Mesodermal cell (in vitro differentiated cells): ENCODE results near the gene PRPSAP1.

Experiments
- H3K27ac ChIP-seq: 2 replicates; pipeline ENCODE4 v1.7.0; 2013; ENCODE audit warnings: mild to moderate bottlenecking, low read depth, low read length, moderate library complexity; ENCODE audit not compliant: severe bottlenecking
- H3K36me3 ChIP-seq: 2 replicates; pipeline ENCODE4 v1.7.1; 2013; ENCODE audit warnings: mild to moderate bottlenecking, low read length, moderate library complexity; ENCODE audit not compliant: control insufficient read depth, insufficient read depth
- H3K4me1 ChIP-seq: one replicate; pipeline ENCODE4 v1.7.1; 2013; ENCODE audit warnings: mild to moderate bottlenecking, low read length; ENCODE audit not compliant: insufficient read depth, control insufficient read depth, poor library complexity, severe bottlenecking
- H3K4me3 ChIP-seq: 2 replicates; pipeline ENCODE4 v1.7.0; 2013; ENCODE audit warnings: low read length, control low read depth, mild to moderate bottlenecking; ENCODE audit not compliant: insufficient read depth, poor library complexity, severe bottlenecking; ENCODE audit errors: extremely low read depth
- H3K9me3 ChIP-seq: 2 replicates; pipeline ENCODE4 v1.7.1; 2013; ENCODE audit warnings: mild to moderate bottlenecking, low read length, moderate library complexity; ENCODE audit not compliant: control insufficient read depth
- WGBS, 2 experiments: methylation state at CpG; one replicate each; pipeline ENCODE4 v1.1.5; 2013; ENCODE audit warnings: missing lambda C conversion rate in 2 of 2; ENCODE audit not compliant: insufficient coverage in 2 of 2; 5-methylcytosine and 5-hydroxymethylcytosine counted together

Gene PRPSAP1

DNA sequence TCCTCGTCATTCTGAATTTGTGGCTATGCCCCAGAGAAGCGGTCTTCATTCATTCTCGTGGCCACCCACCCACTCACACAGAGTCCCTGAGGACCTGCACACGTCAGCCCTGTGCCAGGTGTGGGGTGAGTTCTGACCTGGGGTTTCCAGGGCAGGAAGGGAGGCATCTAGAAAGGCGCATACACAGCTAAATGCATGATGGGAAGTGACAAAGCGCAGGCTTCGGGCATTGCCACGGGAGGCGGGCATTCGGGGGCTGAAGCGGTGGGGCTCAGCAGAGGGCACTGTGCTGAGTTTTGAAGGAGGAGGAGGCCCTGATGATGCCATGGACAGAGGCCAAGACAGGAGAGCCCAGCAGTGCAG lies 77.7 kb downstream of the PRPSAP1 start:
- no peaks in the 10 kb centered on the region for H3K9me3 ChIP-seq
- H3K27ac ChIP-seq, result no peak overlapping the region
- 94 to 97% methylated on average over 7 of the region's 11 CpGs for WGBS, 2 experiments
- peaks cover 6% of the 10 kb centered on the region for H3K36me3 ChIP-seq
- H3K4me1 ChIP-seq, result peaks cover 12% of the 10 kb centered on the region
- no peak overlapping the region for H3K4me3 ChIP-seq

DNA sequence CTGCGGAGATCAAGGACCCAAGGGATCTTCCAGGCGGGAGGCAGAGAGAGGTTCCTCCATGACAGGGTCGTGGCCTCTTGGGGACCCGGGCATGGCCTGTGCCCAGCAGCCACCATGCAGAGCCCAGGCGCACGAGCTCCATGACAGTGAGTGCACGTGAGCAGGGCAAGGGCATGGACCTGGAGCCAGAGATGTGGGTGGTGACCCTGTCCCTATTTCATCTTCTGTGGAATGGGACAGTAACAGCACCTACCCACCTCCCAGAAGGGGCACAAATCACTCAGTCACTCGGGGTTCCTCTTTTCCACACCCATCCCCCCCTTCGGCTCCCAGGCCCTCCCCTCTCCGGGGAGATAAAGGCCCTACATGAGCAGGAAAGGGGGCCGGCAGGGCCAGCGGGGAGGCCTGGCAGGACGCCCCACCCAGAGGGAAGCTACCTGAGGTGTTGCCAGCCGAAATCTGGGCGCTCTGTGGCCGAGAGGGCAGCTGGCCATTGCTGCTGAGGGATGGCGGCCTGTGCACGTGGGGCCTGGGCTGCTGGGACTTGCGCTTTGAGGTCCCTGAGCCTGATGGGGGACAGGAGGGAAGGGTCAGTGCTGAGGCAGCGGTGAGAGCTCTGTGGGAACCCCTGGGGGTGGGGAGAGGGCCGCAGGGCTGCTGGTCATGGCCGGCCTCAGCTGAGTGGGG lies 78.2 kb downstream of the PRPSAP1 start:
- Histone ChIP-seq H3K9me3 (no peaks in the 10 kb centered on the region), H3K4me3 (no peak overlapping the region), H3K4me1 (peaks cover 12% of the 10 kb centered on the region), H3K27ac (no peak overlapping the region), H3K36me3 (peaks cover 11% of the 10 kb centered on the region)
- WGBS, 2 experiments, result 96 to 97% methylated on average over 15 to 20 of the region's 22 CpGs

DNA sequence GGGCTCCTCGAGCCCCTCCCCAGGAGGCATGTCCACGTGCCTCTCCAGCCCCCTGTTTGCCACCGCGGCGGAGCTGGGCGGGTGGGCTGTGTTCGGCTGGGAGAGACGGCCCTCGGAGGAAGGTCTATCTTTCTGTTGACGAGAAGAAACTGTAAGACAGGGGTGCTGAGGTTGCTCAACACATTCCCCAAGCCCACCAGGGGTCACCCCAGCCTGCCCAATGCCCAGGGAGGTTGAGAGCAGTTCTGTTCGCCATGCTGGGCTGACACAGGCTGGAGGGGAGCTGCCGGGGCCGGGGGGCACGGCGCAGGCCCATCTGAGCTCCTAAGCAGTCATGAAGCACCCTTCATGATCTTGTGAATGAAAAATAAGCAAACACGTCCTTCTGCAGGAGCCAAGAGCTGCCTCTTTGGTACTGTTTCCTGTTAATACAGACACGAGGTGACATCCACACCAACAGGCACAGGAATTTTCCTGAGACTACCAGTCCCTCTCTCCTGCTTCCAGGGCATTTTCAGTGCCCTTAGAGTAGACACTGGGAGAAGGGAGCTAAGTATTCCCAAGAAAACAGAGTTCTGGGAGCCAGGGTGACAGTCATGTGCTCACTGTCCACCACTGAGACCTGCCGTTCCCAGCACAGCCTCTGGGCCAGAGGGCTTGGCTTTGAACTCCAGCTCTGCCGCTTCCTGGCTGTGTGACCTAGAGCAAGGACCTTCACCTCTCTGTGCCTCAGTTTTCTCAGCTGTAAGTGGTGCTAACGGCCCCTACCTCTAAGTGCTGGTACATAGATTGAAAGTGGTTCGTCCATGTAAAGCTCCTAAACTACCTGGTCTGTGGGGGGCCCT lies 79.4 kb downstream of the PRPSAP1 start:
- Histone ChIP-seq H3K27ac (peak overlapping the region; percentile 36), H3K4me1 (peaks cover 13% of the 10 kb centered on the region), H3K9me3 (no peaks in the 10 kb centered on the region), H3K36me3 (peaks cover 20% of the 10 kb centered on the region), H3K4me3 (no peak overlapping the region)
- WGBS, 2 experiments, result 86 to 88% methylated on average over 12 to 15 of the region's 21 CpGs

DNA sequence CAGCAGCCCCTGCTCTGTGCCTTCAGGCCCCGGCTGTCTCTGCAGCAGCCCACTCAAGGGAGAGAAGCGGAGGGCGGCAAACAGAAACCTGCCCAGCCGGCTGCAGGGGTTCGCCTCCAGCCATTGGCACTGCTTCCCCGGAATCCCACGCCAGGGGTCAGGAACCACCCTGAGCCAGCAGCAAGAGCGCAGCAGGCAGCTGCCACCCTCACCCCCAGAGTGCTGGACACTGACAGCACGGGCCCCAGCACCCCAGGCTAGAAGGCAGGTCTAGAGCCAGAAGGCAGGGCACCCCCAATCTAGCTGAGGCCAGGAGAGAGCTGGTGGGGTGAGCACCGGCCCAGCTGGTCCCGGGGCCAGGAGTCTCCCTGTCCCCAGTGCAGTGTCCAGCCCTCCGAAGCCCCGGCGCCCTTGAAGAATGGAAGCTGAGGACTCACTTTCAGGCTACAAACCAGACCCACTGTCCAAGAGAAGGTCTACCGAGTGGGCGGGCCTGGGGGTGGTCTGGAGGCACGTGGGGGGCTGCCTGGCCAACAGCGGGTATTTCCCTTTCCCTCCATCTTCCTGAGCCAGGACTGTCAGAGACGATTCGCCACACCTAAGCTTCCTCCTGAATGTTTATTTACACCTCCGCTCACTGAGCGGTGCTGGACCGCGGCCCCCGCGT lies 80.1 kb downstream of the PRPSAP1 start:
- 92% methylated on average over 23 to 24 of the region's 26 CpGs for WGBS, 2 experiments
- Histone ChIP-seq H3K27ac (peak overlapping the region; percentile 36), H3K4me3 (no peak overlapping the region), H3K9me3 (no peaks in the 10 kb centered on the region), H3K4me1 (peaks cover 19% of the 10 kb centered on the region), H3K36me3 (peaks cover 24% of the 10 kb centered on the region)

DNA sequence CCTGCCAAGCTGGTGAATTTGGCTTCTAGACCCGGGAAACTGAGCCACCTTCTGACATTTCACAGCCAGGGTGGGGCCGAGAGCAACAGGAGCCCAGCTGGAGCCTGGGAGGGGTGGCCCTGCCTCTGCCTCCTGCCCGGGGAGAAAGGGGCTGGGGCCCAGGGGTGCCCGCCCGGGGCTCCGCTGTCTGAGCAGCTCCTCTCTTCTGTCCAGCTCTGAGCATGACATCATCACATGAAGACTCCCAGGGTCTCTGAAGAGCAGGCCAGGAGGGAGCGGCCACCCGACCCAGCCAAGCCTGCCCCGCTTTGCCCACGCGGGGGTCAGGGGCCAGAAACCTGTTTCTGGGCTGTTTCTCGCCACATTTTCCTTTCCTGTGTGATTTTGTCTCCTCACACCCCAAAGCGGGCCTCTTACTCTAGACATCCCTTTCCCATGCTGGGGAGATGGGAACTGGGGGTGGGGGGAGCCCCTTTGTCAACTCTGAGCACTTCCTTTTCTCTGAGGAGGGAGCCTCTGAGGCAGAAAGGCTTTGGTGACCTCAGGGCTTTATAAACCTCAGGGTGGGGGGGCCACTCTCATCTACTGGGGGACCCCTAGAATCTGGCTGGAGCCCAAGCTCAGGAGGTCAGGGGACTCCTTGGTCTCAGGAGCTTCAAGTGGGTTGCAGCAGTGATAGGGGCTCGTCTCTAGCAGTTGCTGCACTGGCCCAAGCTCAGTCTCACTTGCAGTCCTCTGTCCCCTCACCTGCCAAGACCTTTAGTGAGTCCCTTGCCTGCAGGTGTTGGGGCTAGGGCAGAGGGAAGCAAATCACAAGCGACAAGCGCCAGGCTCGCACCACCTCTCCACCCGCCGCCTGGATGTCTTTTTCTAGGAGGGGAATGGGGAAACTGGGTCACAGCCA lies 80.9 kb downstream of the PRPSAP1 start:
- 86 to 93% methylated on average over 5 to 17 of the region's 19 CpGs for WGBS, 2 experiments
- peaks cover 27% of the 10 kb centered on the region for H3K4me1 ChIP-seq
- H3K9me3 ChIP-seq, result no peaks in the 10 kb centered on the region
- H3K27ac ChIP-seq, result peak overlapping the region; percentile 13
- H3K36me3 ChIP-seq, result peaks cover 32% of the 10 kb centered on the region
- H3K4me3 ChIP-seq, result no peak overlapping the region

DNA sequence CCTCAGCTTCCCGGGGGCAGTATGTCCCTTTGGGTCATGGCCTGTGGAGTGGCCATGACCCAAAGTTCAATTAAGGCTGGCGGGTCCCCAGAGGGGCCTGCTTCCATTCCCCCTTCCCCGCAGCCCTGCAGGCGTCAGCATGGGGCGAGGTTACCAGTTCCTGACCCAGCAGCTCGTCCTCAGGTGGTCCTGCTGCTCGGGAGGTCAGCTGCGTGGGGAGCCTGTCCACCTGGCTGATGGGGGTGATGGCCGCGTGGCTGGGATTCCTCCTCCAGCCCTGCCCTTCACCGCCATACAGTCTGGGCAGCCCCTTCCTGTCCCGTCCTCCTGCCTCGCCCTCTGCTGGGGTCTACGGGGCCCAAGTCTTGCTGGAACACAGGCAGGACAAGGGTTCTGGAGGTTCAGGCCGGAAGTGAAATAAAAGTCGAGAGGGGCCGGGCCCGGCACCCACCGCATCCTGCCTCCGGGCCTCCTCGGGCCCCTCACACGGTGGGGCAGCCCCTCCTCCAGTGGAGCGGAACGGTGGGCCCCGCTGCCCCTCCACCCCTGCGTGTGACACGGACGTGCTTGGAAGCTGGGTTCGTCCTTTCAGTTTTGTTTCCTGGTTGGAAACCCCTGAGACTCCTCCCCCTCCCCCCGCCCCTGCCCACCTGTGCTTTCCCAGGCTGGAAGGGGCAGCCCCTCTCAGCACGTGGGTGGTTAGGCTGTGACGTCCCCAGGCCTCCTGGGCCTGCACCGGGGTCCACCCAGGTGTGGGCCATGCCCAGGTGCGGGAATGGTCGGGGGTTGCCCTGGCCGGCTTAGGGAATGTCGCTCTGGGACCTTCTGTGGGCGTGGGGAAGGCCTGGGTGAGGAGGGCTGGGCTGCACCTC lies 81.8 kb downstream of the PRPSAP1 start:
- Histone ChIP-seq H3K27ac (peak overlapping the region; percentile 13), H3K36me3 (peaks cover 41% of the 10 kb centered on the region), H3K4me3 (no peak overlapping the region), H3K4me1 (peaks cover 35% of the 10 kb centered on the region), H3K9me3 (no peaks in the 10 kb centered on the region)
- WGBS, 2 experiments, result 79 to 81% methylated on average over 28 to 34 of the region's 38 CpGs

DNA sequence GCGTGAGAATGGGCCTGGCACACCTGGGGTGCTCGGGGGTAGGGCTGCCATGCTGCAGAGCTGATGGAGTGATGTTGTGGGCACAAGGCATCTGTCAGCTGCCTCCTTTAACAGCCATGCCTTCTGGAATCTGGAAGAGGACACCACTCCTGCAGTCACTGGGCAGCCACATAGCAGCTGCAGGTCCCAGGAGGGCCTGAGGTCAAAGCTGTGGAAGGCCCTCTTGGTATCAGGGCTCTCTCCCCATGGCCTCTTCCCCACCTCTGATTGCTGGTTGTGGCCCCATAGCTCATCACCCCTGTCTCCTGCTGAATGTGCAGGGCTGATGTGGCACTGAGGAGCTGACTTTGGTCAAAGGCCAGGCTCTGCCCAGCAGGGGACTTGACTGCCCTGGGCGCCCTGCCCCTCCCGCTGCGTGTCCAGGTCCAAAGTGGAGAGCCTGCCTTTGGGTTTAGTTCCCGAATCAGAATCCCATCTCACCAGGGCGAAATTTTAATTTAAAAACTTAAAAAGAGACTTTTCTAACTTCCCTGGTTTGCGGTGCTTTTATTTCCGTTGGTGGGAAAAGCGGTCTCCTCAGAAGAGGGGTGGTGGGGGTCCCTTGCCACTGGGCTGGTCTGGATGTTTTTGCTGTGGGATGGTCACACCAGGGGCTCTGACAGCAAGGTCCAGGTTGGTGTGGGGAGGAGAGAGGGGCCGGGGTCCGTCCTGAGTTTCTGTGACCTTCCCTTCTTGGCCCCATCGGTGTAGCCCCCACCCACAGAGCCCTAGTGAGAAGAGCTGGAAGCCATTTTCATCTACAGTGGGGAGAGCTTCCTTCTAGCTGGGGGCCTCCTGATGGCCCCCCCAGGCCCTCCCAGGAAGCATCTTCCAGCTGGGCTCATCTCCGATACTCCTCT lies 82.7 kb downstream of the PRPSAP1 start:
- peaks cover 39% of the 10 kb centered on the region for H3K4me1 ChIP-seq
- 88 to 98% methylated on average over 4 to 11 of the region's 14 CpGs for WGBS, 2 experiments
- peaks cover 45% of the 10 kb centered on the region for H3K36me3 ChIP-seq

DNA sequence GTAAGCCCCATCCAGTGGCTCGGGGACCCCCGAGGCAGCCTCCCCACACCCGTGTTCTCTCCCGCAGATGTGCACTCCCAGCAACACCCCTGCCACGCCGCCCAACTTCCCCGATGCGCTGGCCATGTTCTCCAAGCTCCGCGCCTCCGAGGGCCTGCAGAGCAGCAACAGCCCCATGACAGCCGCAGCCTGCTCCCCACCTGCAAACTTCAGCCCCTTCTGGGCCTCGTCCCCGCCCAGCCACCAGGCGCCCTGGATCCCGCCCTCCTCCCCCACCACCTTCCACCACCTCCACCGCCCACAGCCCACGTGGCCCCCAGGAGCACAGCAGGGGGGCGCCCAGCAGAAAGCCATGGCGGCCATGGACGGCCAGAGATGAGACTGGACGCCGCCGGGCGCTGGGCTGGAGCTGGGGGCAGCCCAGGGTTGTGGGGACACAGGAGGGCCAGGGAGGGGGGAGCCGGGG lies 83.6 kb downstream of the PRPSAP1 start:
- Histone ChIP-seq H3K4me1 (peaks cover 39% of the 10 kb centered on the region), H3K9me3 (no peaks in the 10 kb centered on the region), H3K27ac (no peak overlapping the region), H3K36me3 (peaks cover 45% of the 10 kb centered on the region), H3K4me3 (no peak overlapping the region)
- 94 to 97% methylated on average over 6 to 19 of the region's 26 CpGs for WGBS, 2 experiments

More for the DNA sequence above, 82.7 kb downstream of the PRPSAP1 start:
- Histone ChIP-seq H3K9me3 (no peaks in the 10 kb centered on the region), H3K4me3 (no peak overlapping the region), H3K27ac (no peak overlapping the region)
